ENCODE data around the gene MADD. TPM values are rescaled to one million over a fixed set of nuclear protein-coding genes. Genes with fewer than 3 reads are reported as not detected.

Gene MADD
- total RNA-seq, 1 experiment from 2014 or later: 42.9 TPM

GRCh38 chr11:47235163-47235562 is 34.8 kb upstream of the MADD start:
- Mint-ChIP-seq H3K36me3 (ENCODE audit: insufficient read depth, unreplicated experiment) (peaks cover 12% of the 10 kb centered on the region), H3K27ac (ENCODE audit: unreplicated experiment) (no peak overlapping the region), H3K27me3 (ENCODE audit: unreplicated experiment) (no peaks in the 10 kb centered on the region), H3K9me3 (ENCODE audit: low read depth, unreplicated experiment) (no peaks in the 10 kb centered on the region), H3K4me3 (ENCODE audit: low read depth, unreplicated experiment) (no peak overlapping the region), H3K4me1 (ENCODE audit: low read depth, unreplicated experiment) (no peaks in the 10 kb centered on the region)
- BruUV-seq (replicated peaks): no TSS peak
- no peak for DNase-seq
- TF ChIP-seq CTCF (IDR thresholded peaks at IDR 0.05; ENCODE audit: unreplicated experiment): no peak
- intact Hi-C loops (cut with micrococcal nuclease; ENCODE audit: unreplicated experiment): no loop called here
- CTCF ChIA-PET: interaction anchor here (1.2 kb wide), 1 partner anchor 14 kb away, joined by 3 read pairs; the partner anchor contains the start of gene ACP2

GRCh38 chr11:47236482-47236881 is 33.5 kb upstream of the MADD start:
- no peak for DNase-seq
- H3K4me3 Mint-ChIP-seq (ENCODE audit: low read depth, unreplicated experiment): no peak overlapping the region
- H3K27ac Mint-ChIP-seq (ENCODE audit: unreplicated experiment): no peak overlapping the region
- peaks cover 21% of the 10 kb centered on the region for H3K36me3 Mint-ChIP-seq (ENCODE audit: insufficient read depth, unreplicated experiment)
- no peaks in the 10 kb centered on the region for H3K27me3 Mint-ChIP-seq (ENCODE audit: unreplicated experiment)
- CTCF ChIA-PET: interaction anchor here (0.6 to 1.9 kb wide), 4 partner anchors 8 to 22 kb away, joined by 3 to 6 read pairs (median 4); partner anchors contain the start of genes ACP2 and DDB2
- intact Hi-C loops (cut with micrococcal nuclease; ENCODE audit: unreplicated experiment): no loop called here
- H3K9me3 Mint-ChIP-seq (ENCODE audit: low read depth, unreplicated experiment): no peaks in the 10 kb centered on the region
- BruUV-seq (replicated peaks): TSS peak; percentile 13
- TF ChIP-seq CTCF (IDR thresholded peaks at IDR 0.05; ENCODE audit: unreplicated experiment): no peak
- no peaks in the 10 kb centered on the region for H3K4me1 Mint-ChIP-seq (ENCODE audit: low read depth, unreplicated experiment)

GRCh38 chr11:47239852-47240251 is 30.1 kb upstream of the MADD start:
- Mint-ChIP-seq H3K4me1 (ENCODE audit: low read depth, unreplicated experiment) (no peaks in the 10 kb centered on the region), H3K4me3 (ENCODE audit: low read depth, unreplicated experiment) (no peak overlapping the region), H3K9me3 (ENCODE audit: low read depth, unreplicated experiment) (no peaks in the 10 kb centered on the region), H3K27ac (ENCODE audit: unreplicated experiment) (peak overlapping the region; percentile 22), H3K27me3 (ENCODE audit: unreplicated experiment) (no peaks in the 10 kb centered on the region), H3K36me3 (ENCODE audit: insufficient read depth, unreplicated experiment) (peaks cover 30% of the 10 kb centered on the region)
- intact Hi-C loops (cut with micrococcal nuclease; ENCODE audit: unreplicated experiment): no loop called here
- BruUV-seq (replicated peaks): no TSS peak
- DNase-seq: no peak
- TF ChIP-seq CTCF (IDR thresholded peaks at IDR 0.05; ENCODE audit: unreplicated experiment): no peak
- CTCF ChIA-PET: no interaction called here

- no peaks in the 10 kb centered on the region for H3K4me1 Mint-ChIP-seq (ENCODE audit: low read depth, unreplicated experiment)
- no peaks in the 10 kb centered on the region for H3K27me3 Mint-ChIP-seq (ENCODE audit: unreplicated experiment)
- no peak for TF ChIP-seq CTCF (IDR thresholded peaks at IDR 0.05; ENCODE audit: unreplicated experiment)
- no peak overlapping the region for H3K27ac Mint-ChIP-seq (ENCODE audit: unreplicated experiment)
- H3K4me3 Mint-ChIP-seq (ENCODE audit: low read depth, unreplicated experiment): no peak overlapping the region
- no peaks in the 10 kb centered on the region for H3K9me3 Mint-ChIP-seq (ENCODE audit: low read depth, unreplicated experiment)
- CTCF ChIA-PET: interaction anchor here (0.6 to 1.7 kb wide), 2 partner anchors 18 to 48 kb away, joined by 3 to 4 read pairs; no protein-coding TSS in a partner anchor
- no peak for DNase-seq
- peaks cover 25% of the 10 kb centered on the region for H3K36me3 Mint-ChIP-seq (ENCODE audit: insufficient read depth, unreplicated experiment)
- intact Hi-C loops (cut with micrococcal nuclease; ENCODE audit: unreplicated experiment): no loop called here
- no TSS peak for BruUV-seq (replicated peaks)
Observed at GRCh38 chr11:47241841-47242301, 28.1 kb upstream of the MADD start.

Data from Calu3 (cell line).